Gastrocnemius medialis (tissue), 4 donors: ENCODE measurements around the gene ARHGAP29. TPM values are rescaled to one million over a fixed set of nuclear protein-coding genes. Genes with fewer than 3 reads are reported as not detected.

Experiments
- ATAC-seq, 2 donors: fragments of 150-250 bp; one replicate each; pipeline ENCODE4 v1.9.1; 2016
- DNase-seq, 2 donors: peaks; one replicate each; pipeline ENCODE4 v3.0.0-alpha.2; 2019
- H3K27ac ChIP-seq, 4 donors: fragments of 200-600 bp; sonication (generic); 1 replicate in 1 of 4; 2 replicates in 3 of 4; pipeline ENCODE4 v1.5.1; 2016 to 2018; ENCODE audit warnings: mild to moderate bottlenecking in 2 of 4, moderate library complexity in 1 of 4
- H3K27me3 ChIP-seq, 3 donors: fragments of 200-600 bp; sonication (generic) in 2 of 3; 1 replicate in 1 of 3; 2 replicates in 2 of 3; pipeline versions ENCODE4 v1.5.1 to v1.6.0; 2016 to 2019; ENCODE audit warnings: mild to moderate bottlenecking in 1 of 3, moderate library complexity in 1 of 3
- H3K36me3 ChIP-seq, 2 donors: fragments of 200-600 bp; sonication (generic) in 1 of 2; one replicate each; pipeline ENCODE4 v1.5.1; 2017 to 2018
- H3K4me1 ChIP-seq, 2 donors: fragments of 200-600 bp; sonication (generic) in 1 of 2; one replicate each; pipeline ENCODE4 v1.5.1; 2016 to 2017; ENCODE audit warnings: mild to moderate bottlenecking in 2 of 2
- H3K4me3 ChIP-seq, 4 donors: fragments of 200-600 bp; sonication (generic) in 3 of 4; 1 replicate in 1 of 4; 2 replicates in 3 of 4; pipeline ENCODE4 v1.5.1; 2016 to 2019; ENCODE audit warnings: mild to moderate bottlenecking in 2 of 4
- H3K9me3 ChIP-seq, 3 donors: fragments of 200-600 bp; sonication (generic) in 2 of 3; 1 replicate in 1 of 3; 2 replicates in 2 of 3; pipeline ENCODE4 v1.5.1; 2016 to 2019
- CTCF ChIP-seq, 5 experiments: fragments of 450-650 bp in 3 of 5; fragments of 200-600 bp in 2 of 5; sonication (generic) in 2 of 5; IDR thresholded peaks in 4 of 5; conservative IDR thresholded peaks in 1 of 5; 1 replicate in 4 of 5; 2 replicates in 1 of 5; pipeline ENCODE4 v1.5.1; 2016 to 2019; ENCODE audit warnings: antibody characterized with exemption in 5 of 5, mild to moderate bottlenecking in 3 of 5, moderate library complexity in 3 of 5
- POLR2A ChIP-seq, 2 donors: fragments of 450-650 bp; IDR thresholded peaks; one replicate each; pipeline ENCODE4 v1.6.1; 2017; ENCODE audit warnings: antibody characterized with exemption in 2 of 2, mild to moderate bottlenecking in 2 of 2, moderate library complexity in 2 of 2
- in situ Hi-C, 4 donors: fragments of 200-750 bp; cut with MboI; loops; one replicate each; pipeline versions ENCODE4 v1.15.0 to v1.8.0; 2017; ENCODE audit warnings: low sequenced_read_pairs in 4 of 4
- intact Hi-C: fragments of 100-400 bp; cut with DNase I; formaldehyde crosslinking; loops from one replicate; pipeline ENCODE4 v1.15.1; 2023; ENCODE audit warnings: low total_unique reads
- total RNA-seq, 4 donors: library from RNA; depleted of rRNA; stranded (reverse); fragments of >200 nt; gene quantifications; one replicate each; pipeline versions ENCODE4 v1.1.0 to v1.2.3, GENCODE V29; 2016

ARHGAP29 gene
- total RNA-seq, 4 donors from 2014 or later, result 10.0 to 13.5 (median 11.6) TPM

GRCh38 chr1:94122201-94122970 is 115.0 kb downstream of the ARHGAP29 start:
- H3K36me3 ChIP-seq, result no peaks in the 10 kb centered on the region
- no peak overlapping the region for H3K4me3 ChIP-seq
- H3K27me3 ChIP-seq, result no peaks in the 10 kb centered on the region
- no peak for TF ChIP-seq CTCF (IDR thresholded peaks at IDR 0.05 in 4 of 5, conservative IDR thresholded peaks at IDR 0.05 in 1 of 5)
- TF ChIP-seq POLR2A (IDR thresholded peaks at IDR 0.05), result no peak
- DNase-seq (no peak), ATAC-seq (no peak)
- no peaks in the 10 kb centered on the region for H3K4me1 ChIP-seq
- in situ Hi-C loops, result no loop called here
- intact Hi-C loops, result no loop called here
- H3K27ac ChIP-seq, result no peak overlapping the region
- no peaks in the 10 kb centered on the region for H3K9me3 ChIP-seq

Other genes with a start within 250 kb of the ARHGAP29 start
- gene ABCA4, start 116.4 kb downstream of the ARHGAP29 start, total RNA-seq, result not detected
- 10 to 100 TPM; 33.4 to 42.8 (median 36.6) TPM for gene ABCD3, start 180.8 kb upstream of the ARHGAP29 start, total RNA-seq